Stimulated activated CD8-positive, alpha-beta memory T cell treated with anti-CD3 and anti-CD28 coated beads, Interleukin-7, amount 100 ng/mL, for 24 hours (primary cell): ENCODE results near the gene CAV3.

Source experiments
- DNase-seq: peaks from one replicate; pipeline ENCODE4 v3.0.0-alpha.2; 2020; ENCODE audit warnings: low read depth

Gene CAV3

GRCh38 chr3:8736436-8736835 is 2.8 kb downstream of the CAV3 start:
- DNase-seq, result no peak

- no peak for DNase-seq
Observed at GRCh38 chr3:8737301-8737700, 3.7 kb downstream of the CAV3 start.

GRCh38 chr3:8737823-8738222 is 4.2 kb downstream of the CAV3 start:
- DNase-seq, result no peak

- no peak for DNase-seq
Observed at GRCh38 chr3:8738639-8739038, 5.0 kb downstream of the CAV3 start.

GRCh38 chr3:8739757-8740504 is 6.3 kb downstream of the CAV3 start:
- no peak for DNase-seq

GRCh38 chr3:8741581-8742261 is 8.1 kb downstream of the CAV3 start:
- DNase-seq, result no peak

- DNase-seq, result no peak
Observed at GRCh38 chr3:8743021-8743601, 9.5 kb downstream of the CAV3 start.

- no peak for DNase-seq
Observed at GRCh38 chr3:8743911-8744310, 10.3 kb downstream of the CAV3 start.

- DNase-seq, result no peak
Observed at GRCh38 chr3:8745619-8746370, 12.2 kb downstream of the CAV3 start.

GRCh38 chr3:8746780-8747345 is 13.3 kb downstream of the CAV3 start:
- DNase-seq, result no peak

GRCh38 chr3:8749316-8749715 is 15.7 kb downstream of the CAV3 start:
- no peak for DNase-seq

- no peak for DNase-seq
Observed at GRCh38 chr3:8752832-8753231, 19.2 kb downstream of the CAV3 start.

GRCh38 chr3:8755097-8755496 is 21.5 kb downstream of the CAV3 start:
- DNase-seq, result no peak

- no peak for DNase-seq
Observed at GRCh38 chr3:8755564-8756237, 22.1 kb downstream of the CAV3 start.

- DNase-seq, result no peak
Observed at GRCh38 chr3:8756671-8757070, 23.1 kb downstream of the CAV3 start.

GRCh38 chr3:8757551-8758518 is 24.2 kb downstream of the CAV3 start:
- DNase-seq, result no peak

GRCh38 chr3:8759038-8759707 is 25.6 kb downstream of the CAV3 start:
- no peak for DNase-seq

- no peak for DNase-seq
Observed at GRCh38 chr3:8760091-8760490, 26.5 kb downstream of the CAV3 start.

GRCh38 chr3:8760506-8760905 is 26.9 kb downstream of the CAV3 start:
- no peak for DNase-seq

- no peak for DNase-seq
Observed at GRCh38 chr3:8761866-8762265, 28.3 kb downstream of the CAV3 start.
